AG04449 (cell line): ENCODE results near the gene MCTP1.
"Not testable (repeated sequence)": the region's sequence is repeated elsewhere in the genome, so short reads cannot be mapped to it uniquely, and the experiment has no call there.

Source experiments
- CTCF ChIA-PET: fragments of 350-600 bp; formaldehyde crosslinking; extraction: SDS; loops from one replicate; lab custom pipeline; 2021; ENCODE audit warnings: antibody characterized with exemption; lab: Yijun Ruan, JAX
- POLR2A ChIA-PET: fragments of 400-600, 350-600 bp; formaldehyde crosslinking; extraction: SDS; loops from one replicate; lab custom pipeline; 2020; ENCODE audit warnings: antibody characterized with exemption, inconsistent platforms; lab: Yijun Ruan, JAX
- DNase-seq: peaks from one replicate; pipeline ENCODE4 v3.0.0-alpha.2; 2010; ENCODE audit warnings: low read depth, low spot score
- H3K4me3 ChIP-seq: 2 replicates; pipeline ENCODE4 v1.5.1; 2011; ENCODE audit warnings: low read depth, mild to moderate bottlenecking, control low read depth, low read length
- TF ChIP-seq, protein P1 (sequence below): IDR thresholded peaks from one replicate; pipeline ENCODE4 v1.5.1; 2011; ENCODE audit warnings: mild to moderate bottlenecking, moderate library complexity, low read length, control low read depth, inconsistent platforms; ENCODE audit not compliant: insufficient read depth; ENCODE audit errors: missing control alignments

Gene MCTP1

DNA sequence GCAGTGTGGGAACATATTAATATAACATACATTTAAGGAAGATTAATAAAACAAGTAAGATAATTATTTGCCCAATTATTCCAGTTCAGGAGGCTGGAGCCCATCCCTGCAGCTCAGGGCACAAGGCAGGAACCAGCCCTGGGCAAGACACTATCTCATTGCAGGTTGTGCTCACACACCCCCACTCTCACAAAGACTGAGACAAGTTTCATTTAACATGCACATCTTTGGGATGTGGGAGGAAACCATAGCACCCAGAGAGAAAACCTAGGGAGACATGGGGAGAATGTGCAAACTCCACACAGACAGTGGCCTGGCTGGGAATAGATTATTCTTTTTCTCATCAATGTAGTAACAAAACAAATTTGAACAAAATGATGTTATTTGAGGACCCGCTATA, 279.1 kb downstream of the MCTP1 start:
- H3K4me3 ChIP-seq, result no peak overlapping the region
- no peak for DNase-seq
- POLR2A ChIA-PET, result no interaction called here
- CTCF ChIA-PET, result no interaction called here
- TF ChIP-seq, protein P1, sequence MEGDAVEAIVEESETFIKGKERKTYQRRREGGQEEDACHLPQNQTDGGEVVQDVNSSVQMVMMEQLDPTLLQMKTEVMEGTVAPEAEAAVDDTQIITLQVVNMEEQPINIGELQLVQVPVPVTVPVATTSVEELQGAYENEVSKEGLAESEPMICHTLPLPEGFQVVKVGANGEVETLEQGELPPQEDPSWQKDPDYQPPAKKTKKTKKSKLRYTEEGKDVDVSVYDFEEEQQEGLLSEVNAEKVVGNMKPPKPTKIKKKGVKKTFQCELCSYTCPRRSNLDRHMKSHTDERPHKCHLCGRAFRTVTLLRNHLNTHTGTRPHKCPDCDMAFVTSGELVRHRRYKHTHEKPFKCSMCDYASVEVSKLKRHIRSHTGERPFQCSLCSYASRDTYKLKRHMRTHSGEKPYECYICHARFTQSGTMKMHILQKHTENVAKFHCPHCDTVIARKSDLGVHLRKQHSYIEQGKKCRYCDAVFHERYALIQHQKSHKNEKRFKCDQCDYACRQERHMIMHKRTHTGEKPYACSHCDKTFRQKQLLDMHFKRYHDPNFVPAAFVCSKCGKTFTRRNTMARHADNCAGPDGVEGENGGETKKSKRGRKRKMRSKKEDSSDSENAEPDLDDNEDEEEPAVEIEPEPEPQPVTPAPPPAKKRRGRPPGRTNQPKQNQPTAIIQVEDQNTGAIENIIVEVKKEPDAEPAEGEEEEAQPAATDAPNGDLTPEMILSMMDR, result no peak

DNA sequence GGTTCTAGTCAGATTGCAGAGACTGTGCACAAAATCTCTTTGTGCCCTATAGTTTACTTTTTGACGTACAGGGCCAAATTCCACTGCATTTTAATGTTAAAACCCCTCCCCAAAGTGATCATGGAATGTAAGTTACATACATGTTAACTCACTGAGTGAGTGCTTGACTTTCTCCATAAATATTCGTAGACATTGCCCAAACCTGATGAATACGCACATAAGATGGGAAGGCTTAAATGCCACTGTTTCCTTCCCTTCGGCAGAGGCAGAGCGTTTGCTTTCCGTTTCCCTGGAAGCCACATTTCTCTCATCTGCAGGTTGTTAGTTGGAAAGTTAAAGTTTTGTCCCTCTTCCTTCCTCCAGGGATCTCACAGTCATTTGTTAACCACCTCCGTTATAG, 286.2 kb downstream of the MCTP1 start:
- TF ChIP-seq, protein P1, result no peak
- DNase-seq, result no peak
- ChIA-PET CTCF (no interaction called here), POLR2A (no interaction called here)
- no peak overlapping the region for H3K4me3 ChIP-seq

DNA sequence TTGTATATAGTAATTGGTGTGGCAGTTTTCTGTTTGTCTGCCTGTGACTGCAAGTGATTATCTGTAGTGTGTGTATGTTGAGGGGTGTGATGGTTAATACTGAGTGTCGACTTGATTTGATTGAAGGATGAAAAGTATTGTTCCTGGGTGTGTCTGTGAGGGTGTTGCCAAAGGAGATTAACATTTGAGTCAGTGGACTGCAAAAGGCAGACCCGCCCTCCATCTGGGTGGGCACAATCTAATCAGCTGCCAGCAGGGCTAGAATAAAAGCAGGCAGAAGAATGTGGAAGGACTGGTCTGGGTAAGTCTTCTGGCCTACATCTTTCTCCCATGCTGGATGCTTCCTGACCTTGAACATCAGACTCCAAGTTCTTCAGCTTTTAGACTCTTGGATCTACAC, 290.4 kb downstream of the MCTP1 start:
- DNase-seq, POLR2A ChIA-PET, CTCF ChIA-PET, H3K4me3 ChIP-seq: not testable (repeated sequence)

DNA sequence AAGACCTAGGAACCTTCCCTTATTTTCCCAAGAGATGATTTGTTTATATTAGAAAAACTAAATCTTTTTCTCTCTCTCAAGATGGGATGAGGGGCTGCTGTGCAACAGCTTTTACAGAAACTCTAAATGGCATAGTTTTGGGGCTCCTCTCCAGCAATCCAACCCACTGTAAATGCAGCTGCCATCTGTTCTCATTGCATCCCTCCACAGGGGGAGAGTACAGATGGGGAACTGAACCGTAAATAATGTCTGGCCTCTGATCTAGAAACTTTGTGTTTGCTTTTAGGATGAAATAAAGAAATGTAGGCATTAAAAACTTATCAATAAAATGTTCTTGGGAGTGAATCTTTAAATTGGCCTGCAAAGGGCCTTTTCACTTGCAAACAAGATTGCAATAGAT, 291.4 kb downstream of the MCTP1 start:
- ChIA-PET POLR2A (no interaction called here), CTCF (no interaction called here)
- no peak overlapping the region for H3K4me3 ChIP-seq
- TF ChIP-seq, protein P1, result no peak
- DNase-seq, result no peak

DNA sequence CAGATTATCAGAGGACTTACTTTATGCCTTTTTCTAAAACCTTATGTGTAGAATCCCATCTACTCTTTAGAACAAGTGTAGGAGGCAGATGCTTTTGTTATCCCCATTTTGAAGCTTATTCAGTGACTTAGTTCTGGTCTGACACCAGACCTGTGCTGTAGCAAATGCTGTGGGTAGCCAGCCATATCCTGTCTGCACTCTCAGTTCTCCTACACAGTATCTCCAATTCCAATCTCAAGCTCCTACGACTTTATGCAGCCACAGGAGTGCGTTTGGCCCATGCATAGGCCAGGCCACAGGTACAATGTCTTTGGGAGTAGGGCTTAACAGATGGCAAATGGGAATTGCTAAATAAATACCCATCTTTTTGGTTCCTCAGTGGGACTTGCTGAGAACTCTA, 292.6 kb downstream of the MCTP1 start:
- TF ChIP-seq, protein P1, result no peak
- DNase-seq, result no peak
- CTCF ChIA-PET, result no interaction called here
- POLR2A ChIA-PET, result no interaction called here
- H3K4me3 ChIP-seq, result no peak overlapping the region

DNA sequence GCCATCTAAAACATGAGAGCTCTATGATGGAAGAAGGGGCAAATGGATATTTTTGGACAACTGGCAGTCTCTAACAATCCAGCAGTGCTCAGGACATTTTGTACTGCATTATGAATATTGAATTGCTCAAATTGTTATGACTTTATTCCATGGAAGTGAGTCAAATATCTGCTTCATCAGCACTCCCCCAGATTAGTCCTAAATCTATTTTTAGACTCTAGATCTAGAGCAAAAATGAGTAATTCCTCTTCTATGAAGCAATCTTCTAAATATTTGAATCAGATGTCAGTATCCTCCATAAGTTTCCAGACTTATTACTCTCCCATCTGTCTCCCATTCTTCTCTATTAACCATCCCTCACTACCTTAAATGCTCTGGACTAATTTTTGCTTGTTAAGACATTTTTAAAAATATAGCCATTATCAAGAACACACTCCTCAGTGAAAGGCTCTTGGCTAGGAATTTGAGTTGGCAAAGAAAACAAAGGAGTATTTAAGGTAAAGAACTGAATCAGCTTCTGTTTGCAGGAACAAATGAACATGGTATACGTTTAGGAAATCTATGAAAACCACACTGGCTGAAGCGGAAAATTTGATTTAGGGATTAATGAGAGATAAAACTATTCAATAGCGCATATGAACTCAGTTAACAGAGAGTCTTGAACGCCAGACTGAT, 300.9 kb downstream of the MCTP1 start:
- peak; percentile 23 for DNase-seq
- no peak overlapping the region for H3K4me3 ChIP-seq
- CTCF ChIA-PET, result interaction anchor here (3.2 kb wide), 1 partner anchor 15 kb away, joined by 16 read pairs; no protein-coding TSS in a partner anchor
- POLR2A ChIA-PET, result no interaction called here
- TF ChIP-seq, protein P1, result no peak

DNA sequence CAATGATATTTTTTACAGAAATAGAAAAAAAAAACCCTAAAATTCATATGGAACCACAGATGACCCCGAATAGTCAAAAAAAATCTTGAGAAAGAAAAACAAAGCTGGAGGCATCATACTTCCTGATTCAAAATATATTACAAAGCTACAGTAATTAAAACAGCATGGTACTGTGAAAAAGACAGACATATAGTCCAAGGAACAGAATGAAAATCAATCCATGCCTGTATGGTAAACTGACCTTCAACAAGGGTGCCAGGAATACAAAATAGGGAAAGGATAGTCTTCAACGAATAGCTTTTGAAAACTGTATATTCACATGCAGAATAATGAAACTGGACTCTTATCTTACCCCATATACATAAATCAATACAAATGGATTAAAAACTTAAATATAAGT, 307.5 kb downstream of the MCTP1 start:
- CTCF ChIA-PET, result interaction anchor here (2.5 kb wide), 1 partner anchor 9 kb away, joined by 13 read pairs; no protein-coding TSS in a partner anchor

More for the DNA sequence above, 307.5 kb downstream of the MCTP1 start:
- H3K4me3 ChIP-seq, result no peak overlapping the region
- POLR2A ChIA-PET, result no interaction called here
- no peak for DNase-seq
- TF ChIP-seq, protein P1, result no peak
